MCF 10A (cell line): ENCODE results near the gene STXBP5. TPM values are rescaled to one million over a fixed set of nuclear protein-coding genes. Genes with fewer than 3 reads are reported as not detected.
A peak's percentile ranks its signal among the peaks of the same experiment; 100 is the strongest.

Experiments used
- BruUV-seq: library from RNA; stranded (reverse); fragments of 400-500 nt; replicated peaks from 2 replicates; lab custom pipeline; 2021; lab: Mats Ljungman, UMichigan
- CTCF ChIA-PET: fragments of 300-600 bp; sonication (Branson Sonifier 250); formaldehyde crosslinking; extraction: SDS; loops from one replicate; lab custom pipeline; 2021; ENCODE audit warnings: antibody characterized with exemption, inconsistent platforms; lab: Yijun Ruan, JAX
- POLR2A ChIA-PET: fragments of 300-600, 350-650 bp; sonication (Branson Sonifier 250); formaldehyde crosslinking; extraction: SDS; loops from one replicate; lab custom pipeline; 2020; ENCODE audit warnings: antibody characterized with exemption, inconsistent platforms; lab: Yijun Ruan, JAX
- DNase-seq: peaks from one replicate; pipeline ENCODE4 v3.0.0-alpha.2; 2018; ENCODE audit not compliant: unreplicated experiment
- H3K27ac Mint-ChIP-seq: one replicate; pipeline ENCODE4 v1.8.0; 2022; ENCODE audit warnings: mild to moderate bottlenecking, low read depth, mixed read lengths; ENCODE audit not compliant: unreplicated experiment
- H3K27me3 Mint-ChIP-seq: one replicate; pipeline ENCODE4 v1.8.0; 2022; ENCODE audit warnings: mixed read lengths; ENCODE audit not compliant: insufficient read depth, unreplicated experiment
- H3K36me3 Mint-ChIP-seq: one replicate; pipeline ENCODE4 v1.8.0; 2022; ENCODE audit warnings: mild to moderate bottlenecking, moderate library complexity, mixed read lengths; ENCODE audit not compliant: insufficient read depth, unreplicated experiment
- H3K4me1 Mint-ChIP-seq: one replicate; pipeline ENCODE4 v1.8.0; 2022; ENCODE audit warnings: mixed read lengths; ENCODE audit not compliant: insufficient read depth, unreplicated experiment
- H3K4me3 Mint-ChIP-seq: one replicate; pipeline ENCODE4 v1.8.0; 2022; ENCODE audit warnings: mild to moderate bottlenecking, moderate library complexity, mixed read lengths; ENCODE audit not compliant: unreplicated experiment
- H3K9me3 Mint-ChIP-seq: one replicate; pipeline ENCODE4 v1.8.0; 2022; ENCODE audit warnings: mixed read lengths; ENCODE audit not compliant: unreplicated experiment
- intact Hi-C: fragments of 100-400 bp; cut with micrococcal nuclease; formaldehyde crosslinking; loops from 2 replicates; pipeline ENCODE4 v1.14.1; 2022
- total RNA-seq: library from RNA; stranded (reverse); gene quantifications from 2 replicates; pipeline ENCODE4 v1.2.3, GENCODE V29; 2022
- TF ChIP-seq, protein P1 (sequence below): fragments of 200-600 bp; IDR thresholded peaks from one replicate; pipeline ENCODE4 v1.8.0; 2022; ENCODE audit warnings: antibody characterized with exemption, mild to moderate bottlenecking; ENCODE audit not compliant: unreplicated experiment

The STXBP5 gene
- total RNA-seq, 1 experiment from 2014 or later, result 38.5 TPM

DNA sequence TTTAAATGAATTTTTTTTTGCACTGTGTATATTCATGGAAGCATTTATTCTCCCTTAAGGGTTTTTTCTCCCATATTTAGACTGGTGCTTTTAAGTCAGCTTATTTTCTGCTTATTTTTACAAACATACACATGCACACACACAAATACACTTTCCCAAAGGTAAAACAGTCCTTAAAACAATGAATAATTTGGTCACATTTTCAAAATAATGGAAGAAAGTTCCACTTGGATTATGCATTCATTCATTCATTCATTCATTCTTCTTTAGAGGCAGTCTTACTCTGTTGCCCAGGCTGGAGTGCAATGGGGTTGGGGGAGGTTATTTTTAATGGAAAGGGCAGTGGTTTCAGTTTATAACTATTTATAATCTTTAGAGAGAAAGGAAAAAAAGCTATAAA is 69.8 kb downstream of the STXBP5 start:
- intact Hi-C loops, result no loop called here
- no peak for DNase-seq
- no peaks in the 10 kb centered on the region for H3K9me3 Mint-ChIP-seq
- ChIA-PET POLR2A (interaction anchor here (1.2 kb wide), 1 partner anchor 10 kb away, joined by 3 read pairs; no protein-coding TSS in a partner anchor), CTCF (interaction anchor here (1.3 kb wide), 1 partner anchor 9 kb away, joined by 4 read pairs; no protein-coding TSS in a partner anchor)
- TF ChIP-seq, protein P1, sequence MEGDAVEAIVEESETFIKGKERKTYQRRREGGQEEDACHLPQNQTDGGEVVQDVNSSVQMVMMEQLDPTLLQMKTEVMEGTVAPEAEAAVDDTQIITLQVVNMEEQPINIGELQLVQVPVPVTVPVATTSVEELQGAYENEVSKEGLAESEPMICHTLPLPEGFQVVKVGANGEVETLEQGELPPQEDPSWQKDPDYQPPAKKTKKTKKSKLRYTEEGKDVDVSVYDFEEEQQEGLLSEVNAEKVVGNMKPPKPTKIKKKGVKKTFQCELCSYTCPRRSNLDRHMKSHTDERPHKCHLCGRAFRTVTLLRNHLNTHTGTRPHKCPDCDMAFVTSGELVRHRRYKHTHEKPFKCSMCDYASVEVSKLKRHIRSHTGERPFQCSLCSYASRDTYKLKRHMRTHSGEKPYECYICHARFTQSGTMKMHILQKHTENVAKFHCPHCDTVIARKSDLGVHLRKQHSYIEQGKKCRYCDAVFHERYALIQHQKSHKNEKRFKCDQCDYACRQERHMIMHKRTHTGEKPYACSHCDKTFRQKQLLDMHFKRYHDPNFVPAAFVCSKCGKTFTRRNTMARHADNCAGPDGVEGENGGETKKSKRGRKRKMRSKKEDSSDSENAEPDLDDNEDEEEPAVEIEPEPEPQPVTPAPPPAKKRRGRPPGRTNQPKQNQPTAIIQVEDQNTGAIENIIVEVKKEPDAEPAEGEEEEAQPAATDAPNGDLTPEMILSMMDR, result no peak
- peaks cover 5% of the 10 kb centered on the region for H3K4me1 Mint-ChIP-seq
- H3K27me3 Mint-ChIP-seq, result no peaks in the 10 kb centered on the region
- no peak overlapping the region for H3K4me3 Mint-ChIP-seq
- peaks cover 57% of the 10 kb centered on the region for H3K36me3 Mint-ChIP-seq
- BruUV-seq, result no TSS peak
- H3K27ac Mint-ChIP-seq, result no peak overlapping the region

DNA sequence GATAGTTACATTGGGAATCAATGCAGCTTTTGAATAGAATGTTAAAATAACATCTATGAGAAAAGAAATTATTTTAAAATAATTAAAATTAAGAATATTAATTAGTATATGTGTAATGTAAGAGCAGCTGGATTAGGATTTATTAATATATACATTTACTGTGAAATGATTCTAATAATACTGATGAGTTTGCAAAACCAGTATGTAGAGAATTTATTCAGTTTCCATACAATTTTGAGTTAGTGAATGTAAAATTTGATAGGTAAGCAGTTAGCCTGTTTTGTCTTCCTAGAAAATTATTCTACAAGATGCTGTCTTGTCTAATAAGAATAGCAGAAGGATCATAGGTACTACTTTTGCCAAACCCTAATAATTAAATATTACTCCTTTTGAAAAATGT is 70.6 kb downstream of the STXBP5 start:
- H3K27me3 Mint-ChIP-seq, result no peaks in the 10 kb centered on the region
- no peak for DNase-seq
- no peaks in the 10 kb centered on the region for H3K9me3 Mint-ChIP-seq
- no peak overlapping the region for H3K27ac Mint-ChIP-seq
- POLR2A ChIA-PET, result interaction anchor here (0.7 to 1.4 kb wide), 3 partner anchors 9 to 373 kb away, joined by 3 read pairs; no protein-coding TSS in a partner anchor
- H3K36me3 Mint-ChIP-seq, result peaks cover 49% of the 10 kb centered on the region
- no TSS peak for BruUV-seq
- TF ChIP-seq, protein P1, result no peak
- intact Hi-C loops, result no loop called here
- no peak overlapping the region for H3K4me3 Mint-ChIP-seq
- CTCF ChIA-PET, result interaction anchor here (0.6 to 1.3 kb wide), 4 partner anchors 8 to 1766 kb away, joined by 3 to 4 read pairs (median 3); no protein-coding TSS in a partner anchor
- peaks cover 10% of the 10 kb centered on the region for H3K4me1 Mint-ChIP-seq

DNA sequence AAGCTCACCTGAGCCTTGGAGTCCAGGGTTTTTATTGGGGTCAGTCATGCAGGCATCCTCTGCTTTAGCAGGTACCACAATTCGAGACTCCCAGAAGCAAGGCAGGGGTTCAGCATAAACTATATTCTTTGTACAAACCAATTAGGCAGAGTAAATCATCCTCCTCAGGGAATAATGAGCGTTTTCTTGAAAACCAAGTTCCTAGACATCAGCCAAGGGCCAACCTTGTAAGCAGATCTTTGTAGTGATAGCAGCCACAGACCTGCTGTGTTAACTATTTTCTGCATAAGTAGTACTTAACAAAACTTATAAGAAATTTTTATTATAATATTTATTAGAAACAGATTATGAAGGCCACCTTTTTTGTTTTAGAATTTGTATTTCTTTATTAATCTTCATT is 74.7 kb downstream of the STXBP5 start:
- Mint-ChIP-seq H3K27me3 (no peaks in the 10 kb centered on the region), H3K4me3 (no peak overlapping the region), H3K4me1 (peaks cover 11% of the 10 kb centered on the region), H3K36me3 (peaks cover 25% of the 10 kb centered on the region), H3K27ac (peak overlapping the region; percentile 27), H3K9me3 (no peaks in the 10 kb centered on the region)
- TF ChIP-seq, protein P1, result no peak
- no peak for DNase-seq
- no TSS peak for BruUV-seq
- CTCF ChIA-PET, result no interaction called here
- intact Hi-C loops, result no loop called here
- POLR2A ChIA-PET, result interaction anchor here (0.9 kb wide), 1 partner anchor 374 kb away, joined by 3 read pairs; no protein-coding TSS in a partner anchor

DNA sequence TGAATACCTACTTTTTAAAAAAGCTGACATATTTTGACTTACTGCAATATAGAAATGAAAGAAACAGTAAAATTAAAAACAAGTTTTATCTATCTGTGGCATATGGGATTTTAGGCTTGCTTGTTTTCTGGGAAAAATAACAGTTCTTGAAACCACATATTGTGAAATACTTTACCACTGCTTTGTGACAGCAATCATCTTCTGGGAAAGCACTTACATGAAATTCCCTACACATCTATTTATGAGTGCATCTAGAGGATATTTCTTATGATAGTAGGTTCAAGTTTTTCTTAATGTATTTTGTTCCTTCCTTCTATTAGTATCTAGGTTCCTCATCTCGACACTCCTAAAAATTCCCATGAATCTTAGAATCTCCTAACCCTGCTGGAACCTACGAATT is 75.2 kb downstream of the STXBP5 start:
- peaks cover 20% of the 10 kb centered on the region for H3K36me3 Mint-ChIP-seq
- ChIA-PET POLR2A (interaction anchor here (0.9 kb wide), 1 partner anchor 374 kb away, joined by 3 read pairs; no protein-coding TSS in a partner anchor), CTCF (no interaction called here)
- H3K4me3 Mint-ChIP-seq, result peak overlapping the region; percentile 16
- peak overlapping the region; percentile 21 for H3K27ac Mint-ChIP-seq
- peak; percentile 46 for DNase-seq
- no peaks in the 10 kb centered on the region for H3K27me3 Mint-ChIP-seq
- no peaks in the 10 kb centered on the region for H3K9me3 Mint-ChIP-seq
- peaks cover 14% of the 10 kb centered on the region for H3K4me1 Mint-ChIP-seq
- intact Hi-C loops, result no loop called here
- BruUV-seq, result no TSS peak
- TF ChIP-seq, protein P1, result no peak
